ENCODE measurements around the gene FNDC1.

- no peak for TF ChIP-seq CTCF (CRISPR knock-in tag; IDR thresholded peaks at IDR 0.05)
- no peak for TF ChIP-seq BCL3 (CRISPR knock-in tag; IDR thresholded peaks at IDR 0.05)
- TF ChIP-seq, protein P1, sequence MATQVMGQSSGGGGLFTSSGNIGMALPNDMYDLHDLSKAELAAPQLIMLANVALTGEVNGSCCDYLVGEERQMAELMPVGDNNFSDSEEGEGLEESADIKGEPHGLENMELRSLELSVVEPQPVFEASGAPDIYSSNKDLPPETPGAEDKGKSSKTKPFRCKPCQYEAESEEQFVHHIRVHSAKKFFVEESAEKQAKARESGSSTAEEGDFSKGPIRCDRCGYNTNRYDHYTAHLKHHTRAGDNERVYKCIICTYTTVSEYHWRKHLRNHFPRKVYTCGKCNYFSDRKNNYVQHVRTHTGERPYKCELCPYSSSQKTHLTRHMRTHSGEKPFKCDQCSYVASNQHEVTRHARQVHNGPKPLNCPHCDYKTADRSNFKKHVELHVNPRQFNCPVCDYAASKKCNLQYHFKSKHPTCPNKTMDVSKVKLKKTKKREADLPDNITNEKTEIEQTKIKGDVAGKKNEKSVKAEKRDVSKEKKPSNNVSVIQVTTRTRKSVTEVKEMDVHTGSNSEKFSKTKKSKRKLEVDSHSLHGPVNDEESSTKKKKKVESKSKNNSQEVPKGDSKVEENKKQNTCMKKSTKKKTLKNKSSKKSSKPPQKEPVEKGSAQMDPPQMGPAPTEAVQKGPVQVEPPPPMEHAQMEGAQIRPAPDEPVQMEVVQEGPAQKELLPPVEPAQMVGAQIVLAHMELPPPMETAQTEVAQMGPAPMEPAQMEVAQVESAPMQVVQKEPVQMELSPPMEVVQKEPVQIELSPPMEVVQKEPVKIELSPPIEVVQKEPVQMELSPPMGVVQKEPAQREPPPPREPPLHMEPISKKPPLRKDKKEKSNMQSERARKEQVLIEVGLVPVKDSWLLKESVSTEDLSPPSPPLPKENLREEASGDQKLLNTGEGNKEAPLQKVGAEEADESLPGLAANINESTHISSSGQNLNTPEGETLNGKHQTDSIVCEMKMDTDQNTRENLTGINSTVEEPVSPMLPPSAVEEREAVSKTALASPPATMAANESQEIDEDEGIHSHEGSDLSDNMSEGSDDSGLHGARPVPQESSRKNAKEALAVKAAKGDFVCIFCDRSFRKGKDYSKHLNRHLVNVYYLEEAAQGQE (IDR thresholded peaks at IDR 0.05; ENCODE audit: borderline replicate concordance in 1 of 2, low read depth in 1 of 2, low read length in 2 of 2), result no peak
- no peak for TF ChIP-seq ATAD3A (CRISPR knock-in tag; IDR thresholded peaks at IDR 0.05)
- TF ChIP-seq SMC3 (IDR thresholded peaks at IDR 0.05; ENCODE audit: low read length), result no peak
- TF ChIP-seq ZNF790 (CRISPR knock-in tag; IDR thresholded peaks at IDR 0.05; ENCODE audit: borderline replicate concordance), result no peak
- no peak for TF ChIP-seq RAD21 (CRISPR knock-in tag; IDR thresholded peaks at IDR 0.05)
- TF ChIP-seq ZBTB20 (CRISPR knock-in tag; IDR thresholded peaks at IDR 0.05; ENCODE audit: borderline replicate concordance, low read depth), result no peak
- TF ChIP-seq EHMT2 (IDR thresholded peaks at IDR 0.05; ENCODE audit: borderline replicate concordance, low read depth, low read length), result no peak
- TF ChIP-seq ZNF563 (CRISPR knock-in tag; IDR thresholded peaks at IDR 0.05), result no peak
- TF ChIP-seq HCFC1 (IDR thresholded peaks at IDR 0.05; ENCODE audit: low read depth, low read length), result no peak
- no peak for TF ChIP-seq POLR2A (IDR thresholded peaks at IDR 0.05; ENCODE audit: insufficient read depth in 1 of 2, low read depth in 2 of 2, low read length in 2 of 2)
Measured at GRCh38 chr6:159303159-159303558, 134.0 kb downstream of the FNDC1 start.
